ENCODE measurements around the gene MUC6.

Gene MUC6

GRCh38 chr11:1071571-1072115 lies 35.1 kb upstream of the MUC6 start:
- no peak for DNase-seq (ENCODE audit: low read depth)
- H3K4me3 ChIP-seq (ENCODE audit: control insufficient read depth, low read depth, low read length), result no peak overlapping the region
- TF ChIP-seq CTCF (IDR thresholded peaks at IDR 0.05; ENCODE audit: control insufficient read depth, insufficient read depth, low read depth, low read length, missing control alignments), result no peak

GRCh38 chr11:1070594-1071462 lies 34.3 kb upstream of the MUC6 start:
- H3K4me3 ChIP-seq (ENCODE audit: control insufficient read depth, low read depth, low read length), result no peak overlapping the region
- no peak for TF ChIP-seq CTCF (IDR thresholded peaks at IDR 0.05; ENCODE audit: control insufficient read depth, insufficient read depth, low read depth, low read length, missing control alignments)
- DNase-seq (ENCODE audit: low read depth), result no peak

- no peak for DNase-seq (ENCODE audit: low read depth)
Measured at GRCh38 chr11:1069740-1070139, 33.2 kb upstream of the MUC6 start.

GRCh38 chr11:1067812-1068496 lies 31.4 kb upstream of the MUC6 start:
- no peak for TF ChIP-seq CTCF (IDR thresholded peaks at IDR 0.05; ENCODE audit: control insufficient read depth, insufficient read depth, low read depth, low read length, missing control alignments)
- no peak overlapping the region for H3K4me3 ChIP-seq (ENCODE audit: control insufficient read depth, low read depth, low read length)
- no peak for DNase-seq (ENCODE audit: low read depth)

More at GRCh38 chr11:1069740-1070139, 33.2 kb upstream of the MUC6 start:
- H3K4me3 ChIP-seq (ENCODE audit: control insufficient read depth, low read depth, low read length), result no peak overlapping the region
- TF ChIP-seq CTCF (IDR thresholded peaks at IDR 0.05; ENCODE audit: control insufficient read depth, insufficient read depth, low read depth, low read length, missing control alignments), result no peak

GRCh38 chr11:1064167-1064566 lies 27.6 kb upstream of the MUC6 start:
- H3K4me3 ChIP-seq (ENCODE audit: control insufficient read depth, low read depth, low read length), result no peak overlapping the region
- no peak for TF ChIP-seq CTCF (IDR thresholded peaks at IDR 0.05; ENCODE audit: control insufficient read depth, insufficient read depth, low read depth, low read length, missing control alignments)
- no peak for DNase-seq (ENCODE audit: low read depth)

GRCh38 chr11:1062075-1062820 lies 25.7 kb upstream of the MUC6 start:
- H3K4me3 ChIP-seq (ENCODE audit: control insufficient read depth, low read depth, low read length), result no peak overlapping the region
- no peak for TF ChIP-seq CTCF (IDR thresholded peaks at IDR 0.05; ENCODE audit: control insufficient read depth, insufficient read depth, low read depth, low read length, missing control alignments)
- DNase-seq (ENCODE audit: low read depth), result no peak

Data from AG09309 (cell line).